WTC11 (cell line): ENCODE data around the gene MYO15B.

Experiments used
- ATF2 ChIP-seq: sonication (generic); formaldehyde crosslinking; IDR thresholded peaks from 2 replicates; pipeline ENCODE4 v1.8.1; 2022; ENCODE audit warnings: low read depth, missing genetic modification reagents, borderline replicate concordance
- E2F1 ChIP-seq: sonication (generic); formaldehyde crosslinking; IDR thresholded peaks from 2 replicates; pipeline ENCODE4 v1.8.0; 2022; ENCODE audit warnings: mild to moderate bottlenecking, missing genetic modification reagents
- NR1H2 ChIP-seq: sonication (generic); formaldehyde crosslinking; IDR thresholded peaks from 2 replicates; pipeline ENCODE4 v1.9.0; 2021; ENCODE audit warnings: mild to moderate bottlenecking, moderate library complexity, missing genetic modification reagents
- TF ChIP-seq, protein P1 (sequence below): sonication (generic); formaldehyde crosslinking; IDR thresholded peaks from 2 replicates; pipeline ENCODE4 v1.8.0; 2022; ENCODE audit warnings: missing genetic modification reagents
- TF ChIP-seq, protein P2 (sequence below): fragments of 200-600 bp; IDR thresholded peaks from 2 replicates; pipeline ENCODE4 v1.8.0; 2022; ENCODE audit warnings: antibody characterized with exemption

- no peak for TF ChIP-seq ATF2
- no peak for TF ChIP-seq NR1H2 (CRISPR knock-in tag)
- TF ChIP-seq, protein P1, sequence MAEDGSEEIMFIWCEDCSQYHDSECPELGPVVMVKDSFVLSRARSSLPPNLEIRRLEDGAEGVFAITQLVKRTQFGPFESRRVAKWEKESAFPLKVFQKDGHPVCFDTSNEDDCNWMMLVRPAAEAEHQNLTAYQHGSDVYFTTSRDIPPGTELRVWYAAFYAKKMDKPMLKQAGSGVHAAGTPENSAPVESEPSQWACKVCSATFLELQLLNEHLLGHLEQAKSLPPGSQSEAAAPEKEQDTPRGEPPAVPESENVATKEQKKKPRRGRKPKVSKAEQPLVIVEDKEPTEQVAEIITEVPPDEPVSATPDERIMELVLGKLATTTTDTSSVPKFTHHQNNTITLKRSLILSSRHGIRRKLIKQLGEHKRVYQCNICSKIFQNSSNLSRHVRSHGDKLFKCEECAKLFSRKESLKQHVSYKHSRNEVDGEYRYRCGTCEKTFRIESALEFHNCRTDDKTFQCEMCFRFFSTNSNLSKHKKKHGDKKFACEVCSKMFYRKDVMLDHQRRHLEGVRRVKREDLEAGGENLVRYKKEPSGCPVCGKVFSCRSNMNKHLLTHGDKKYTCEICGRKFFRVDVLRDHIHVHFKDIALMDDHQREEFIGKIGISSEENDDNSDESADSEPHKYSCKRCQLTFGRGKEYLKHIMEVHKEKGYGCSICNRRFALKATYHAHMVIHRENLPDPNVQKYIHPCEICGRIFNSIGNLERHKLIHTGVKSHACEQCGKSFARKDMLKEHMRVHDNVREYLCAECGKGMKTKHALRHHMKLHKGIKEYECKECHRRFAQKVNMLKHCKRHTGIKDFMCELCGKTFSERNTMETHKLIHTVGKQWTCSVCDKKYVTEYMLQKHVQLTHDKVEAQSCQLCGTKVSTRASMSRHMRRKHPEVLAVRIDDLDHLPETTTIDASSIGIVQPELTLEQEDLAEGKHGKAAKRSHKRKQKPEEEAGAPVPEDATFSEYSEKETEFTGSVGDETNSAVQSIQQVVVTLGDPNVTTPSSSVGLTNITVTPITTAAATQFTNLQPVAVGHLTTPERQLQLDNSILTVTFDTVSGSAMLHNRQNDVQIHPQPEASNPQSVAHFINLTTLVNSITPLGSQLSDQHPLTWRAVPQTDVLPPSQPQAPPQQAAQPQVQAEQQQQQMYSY (CRISPR knock-in tag) = no peak
- TF ChIP-seq, protein P2, sequence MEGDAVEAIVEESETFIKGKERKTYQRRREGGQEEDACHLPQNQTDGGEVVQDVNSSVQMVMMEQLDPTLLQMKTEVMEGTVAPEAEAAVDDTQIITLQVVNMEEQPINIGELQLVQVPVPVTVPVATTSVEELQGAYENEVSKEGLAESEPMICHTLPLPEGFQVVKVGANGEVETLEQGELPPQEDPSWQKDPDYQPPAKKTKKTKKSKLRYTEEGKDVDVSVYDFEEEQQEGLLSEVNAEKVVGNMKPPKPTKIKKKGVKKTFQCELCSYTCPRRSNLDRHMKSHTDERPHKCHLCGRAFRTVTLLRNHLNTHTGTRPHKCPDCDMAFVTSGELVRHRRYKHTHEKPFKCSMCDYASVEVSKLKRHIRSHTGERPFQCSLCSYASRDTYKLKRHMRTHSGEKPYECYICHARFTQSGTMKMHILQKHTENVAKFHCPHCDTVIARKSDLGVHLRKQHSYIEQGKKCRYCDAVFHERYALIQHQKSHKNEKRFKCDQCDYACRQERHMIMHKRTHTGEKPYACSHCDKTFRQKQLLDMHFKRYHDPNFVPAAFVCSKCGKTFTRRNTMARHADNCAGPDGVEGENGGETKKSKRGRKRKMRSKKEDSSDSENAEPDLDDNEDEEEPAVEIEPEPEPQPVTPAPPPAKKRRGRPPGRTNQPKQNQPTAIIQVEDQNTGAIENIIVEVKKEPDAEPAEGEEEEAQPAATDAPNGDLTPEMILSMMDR = no peak
- no peak for TF ChIP-seq E2F1 (CRISPR knock-in tag)
Measured at GRCh38 chr17:75615301-75615700, 27.7 kb downstream of the MYO15B start.
